Mesenchymal stem cell (in vitro differentiated cells and primary cell): ENCODE data around the gene DGKZ.

Source experiments
- DNase-seq: peaks from one replicate; pipeline ENCODE4 v3.0.0-alpha.2; 2013
- H2AFZ ChIP-seq: one replicate; pipeline ENCODE4 v1.6.1; 2013; ENCODE audit warnings: low read depth, mild to moderate bottlenecking, control low read depth, inconsistent platforms, low read length, moderate library complexity
- H2AK5ac ChIP-seq: 2 replicates; pipeline ENCODE4 v1.6.1; 2013; ENCODE audit warnings: low read length, moderate library complexity, mild to moderate bottlenecking, inconsistent platforms; ENCODE audit not compliant: severe bottlenecking
- H2BK120ac ChIP-seq: one replicate; pipeline ENCODE4 v1.6.1; 2013; ENCODE audit warnings: low read depth, mild to moderate bottlenecking, inconsistent platforms, low read length, moderate library complexity
- H2BK12ac ChIP-seq, 2 experiments: one replicate each; pipeline ENCODE4 v1.6.1; 2013; ENCODE audit warnings: inconsistent platforms in 2 of 2, low read length in 2 of 2, mild to moderate bottlenecking in 2 of 2, moderate library complexity in 2 of 2, control low read depth in 1 of 2
- H2BK15ac ChIP-seq: one replicate; pipeline ENCODE4 v1.6.1; 2013; ENCODE audit warnings: mild to moderate bottlenecking, low read depth, inconsistent platforms; ENCODE audit not compliant: poor library complexity, severe bottlenecking
- H2BK5ac ChIP-seq: 2 replicates; pipeline ENCODE4 v1.6.1; 2013; ENCODE audit warnings: low read depth, mild to moderate bottlenecking, low read length, control low read depth, inconsistent platforms; ENCODE audit not compliant: poor library complexity, severe bottlenecking
- H3K14ac ChIP-seq, 2 experiments: one replicate each; pipeline ENCODE4 v1.6.1; 2013; ENCODE audit warnings: inconsistent platforms in 2 of 2, low read length in 2 of 2, control low read depth in 1 of 2, mild to moderate bottlenecking in 1 of 2, moderate library complexity in 1 of 2
- H3K18ac ChIP-seq, 2 experiments: one replicate each; pipeline ENCODE4 v1.6.1; 2013; ENCODE audit warnings: inconsistent platforms in 2 of 2, low read length in 2 of 2, control low read depth in 1 of 2, low read depth in 1 of 2, mild to moderate bottlenecking in 1 of 2
- H3K23ac ChIP-seq, 2 experiments: one replicate each; pipeline ENCODE4 v1.6.1; 2013; ENCODE audit warnings: inconsistent platforms in 2 of 2, low read length in 2 of 2, mild to moderate bottlenecking in 2 of 2, moderate library complexity in 2 of 2, control low read depth in 1 of 2
- H3K27ac ChIP-seq: 2 replicates; pipeline ENCODE4 v1.5.1; 2013; ENCODE audit warnings: mild to moderate bottlenecking, moderate library complexity, low read length, control low read depth, inconsistent platforms; ENCODE audit not compliant: poor library complexity, severe bottlenecking
- H3K27me3 ChIP-seq, 2 experiments: 2 replicates each; pipeline versions ENCODE4 v1.6.1 to v1.7.0; 2013; ENCODE audit warnings: low read length in 2 of 2, mild to moderate bottlenecking in 2 of 2, moderate library complexity in 2 of 2, control low read depth in 1 of 2, inconsistent platforms in 1 of 2; ENCODE audit not compliant: control insufficient read depth in 1 of 2, insufficient read depth in 1 of 2
- H3K36me3 ChIP-seq, 2 experiments: 2 replicates each; pipeline versions ENCODE4 v1.6.1 to v1.7.0; 2013; ENCODE audit warnings: low read length in 2 of 2, control low read depth in 1 of 2, inconsistent platforms in 1 of 2, low read depth in 1 of 2, mild to moderate bottlenecking in 1 of 2; ENCODE audit not compliant: insufficient read depth in 2 of 2, control insufficient read depth in 1 of 2
- H3K4ac ChIP-seq, 2 experiments: one replicate each; pipeline ENCODE4 v1.6.1; 2013; ENCODE audit warnings: inconsistent platforms in 2 of 2, low read length in 2 of 2, mild to moderate bottlenecking in 2 of 2, moderate library complexity in 2 of 2, control low read depth in 1 of 2, low read depth in 1 of 2
- H3K4me1 ChIP-seq: 2 replicates; pipeline ENCODE4 v1.6.1; 2013; ENCODE audit warnings: low read depth, low read length, control low read depth; ENCODE audit not compliant: control insufficient read depth, insufficient read depth
- H3K4me2 ChIP-seq: 2 replicates; pipeline ENCODE4 v1.6.1; 2013; ENCODE audit warnings: low read length, mild to moderate bottlenecking, inconsistent platforms; ENCODE audit not compliant: poor library complexity, severe bottlenecking
- H3K4me3 ChIP-seq, 2 experiments: 2 replicates each; pipeline versions ENCODE4 v1.5.1 to v1.7.0; 2013; ENCODE audit warnings: low read length in 2 of 2, mild to moderate bottlenecking in 2 of 2, control low read depth in 1 of 2, low read depth in 1 of 2; ENCODE audit not compliant: insufficient read depth in 1 of 2
- H3K79me1 ChIP-seq: replicated peaks from 2 replicates; pipeline ENCODE4 v1.6.1; 2013; ENCODE audit warnings: mild to moderate bottlenecking, control low read depth, low read length, inconsistent platforms; ENCODE audit not compliant: poor library complexity, severe bottlenecking
- H3K9ac ChIP-seq: 2 replicates; pipeline ENCODE4 v1.7.0; 2013; ENCODE audit warnings: mild to moderate bottlenecking, low read length, moderate library complexity
- H3K9me3 ChIP-seq: 2 replicates; pipeline ENCODE4 v1.7.0; 2013; ENCODE audit warnings: mild to moderate bottlenecking, low read length; ENCODE audit not compliant: control insufficient read depth
- H4K8ac ChIP-seq: one replicate; pipeline ENCODE4 v1.6.1; 2013; ENCODE audit warnings: inconsistent platforms, mild to moderate bottlenecking, low read length, moderate library complexity
- H4K91ac ChIP-seq: one replicate; pipeline ENCODE4 v1.6.1; 2013; ENCODE audit warnings: mild to moderate bottlenecking, low read length, inconsistent platforms
- WGBS: methylation state at CpG from one replicate; pipeline ENCODE4 v1.1.7; 2013; ENCODE audit warnings: mixed read lengths; 5-methylcytosine and 5-hydroxymethylcytosine counted together

DGKZ gene

GRCh38 chr11:46364791-46365190, 17.5 kb downstream of the DGKZ start:
- H3K9ac ChIP-seq: no peak overlapping the region
- H3K9me3 ChIP-seq: no peaks in the 10 kb centered on the region
- H3K14ac ChIP-seq: no peak overlapping the region
- H2BK120ac ChIP-seq: no peak overlapping the region
- peak overlapping the region in 1 of 2 experiments; percentile 2 for H2BK12ac ChIP-seq
- peaks cover 23% of the 10 kb centered on the region for H3K79me1 ChIP-seq
- no peak overlapping the region for H3K23ac ChIP-seq
- H3K4ac ChIP-seq: no peak overlapping the region
- H3K27ac ChIP-seq: no peak overlapping the region
- no peak overlapping the region for H3K4me2 ChIP-seq
- no peak overlapping the region for H2BK5ac ChIP-seq
- no peak overlapping the region for H3K4me3 ChIP-seq
- no peaks in the 10 kb centered on the region for H3K27me3 ChIP-seq
- peaks cover 12 to 39% of the 10 kb centered on the region in 2 experiments for H3K36me3 ChIP-seq
- no peak overlapping the region for H4K8ac ChIP-seq
- H3K4me1 ChIP-seq: peaks cover 71% of the 10 kb centered on the region
- peak overlapping the region; percentile 15 for H4K91ac ChIP-seq
- no peak for DNase-seq
- 96% methylated on average over 3 of the region's 3 CpGs for WGBS
- H2BK15ac ChIP-seq: no peak overlapping the region
- H3K18ac ChIP-seq: no peak overlapping the region
- no peak overlapping the region for H2AFZ ChIP-seq
- no peak overlapping the region for H2AK5ac ChIP-seq

GRCh38 chr11:46366260-46366659, 19.0 kb downstream of the DGKZ start:
- Histone ChIP-seq H3K27ac (no peak overlapping the region), H3K4ac (no peak overlapping the region), H3K23ac (no peak overlapping the region), H2BK12ac (no peak overlapping the region), H2AFZ (no peak overlapping the region), H2AK5ac (no peak overlapping the region), H4K91ac (no peak overlapping the region), H2BK5ac (no peak overlapping the region), H2BK15ac (no peak overlapping the region), H3K4me2 (no peak overlapping the region), H3K4me3 (no peak overlapping the region), H3K27me3 (no peaks in the 10 kb centered on the region), H3K9me3 (no peaks in the 10 kb centered on the region), H3K14ac (no peak overlapping the region), H3K18ac (no peak overlapping the region), H3K4me1 (peaks cover 74% of the 10 kb centered on the region), H3K79me1 (peaks cover 33% of the 10 kb centered on the region), H3K36me3 (peaks cover 18 to 52% of the 10 kb centered on the region in 2 experiments), H2BK120ac (no peak overlapping the region), H3K9ac (no peak overlapping the region), H4K8ac (no peak overlapping the region)
- WGBS: 94% methylated on average over 21 of the region's 22 CpGs
- no peak for DNase-seq

GRCh38 chr11:46366661-46367161, 19.4 kb downstream of the DGKZ start:
- Histone ChIP-seq H2AK5ac (no peak overlapping the region), H2BK120ac (no peak overlapping the region), H3K9me3 (no peaks in the 10 kb centered on the region), H3K4me1 (peaks cover 69% of the 10 kb centered on the region), H3K4me2 (no peak overlapping the region), H3K4ac (peak overlapping the region in 1 of 2 experiments; percentile 16), H3K9ac (no peak overlapping the region), H2BK15ac (no peak overlapping the region), H2BK12ac (peak overlapping the region in 1 of 2 experiments; percentile 56), H3K4me3 (no peak overlapping the region), H3K79me1 (peaks cover 35% of the 10 kb centered on the region), H3K18ac (peak overlapping the region in 1 of 2 experiments; percentile 61), H3K27me3 (no peaks in the 10 kb centered on the region), H3K36me3 (peaks cover 23 to 57% of the 10 kb centered on the region in 2 experiments), H4K91ac (peak overlapping the region; percentile 25), H2AFZ (no peak overlapping the region), H3K27ac (no peak overlapping the region), H2BK5ac (no peak overlapping the region), H3K14ac (no peak overlapping the region), H4K8ac (no peak overlapping the region), H3K23ac (peak overlapping the region in 1 of 2 experiments; percentile 51)
- 97% methylated on average over 31 of the region's 31 CpGs for WGBS
- no peak for DNase-seq

DNA sequence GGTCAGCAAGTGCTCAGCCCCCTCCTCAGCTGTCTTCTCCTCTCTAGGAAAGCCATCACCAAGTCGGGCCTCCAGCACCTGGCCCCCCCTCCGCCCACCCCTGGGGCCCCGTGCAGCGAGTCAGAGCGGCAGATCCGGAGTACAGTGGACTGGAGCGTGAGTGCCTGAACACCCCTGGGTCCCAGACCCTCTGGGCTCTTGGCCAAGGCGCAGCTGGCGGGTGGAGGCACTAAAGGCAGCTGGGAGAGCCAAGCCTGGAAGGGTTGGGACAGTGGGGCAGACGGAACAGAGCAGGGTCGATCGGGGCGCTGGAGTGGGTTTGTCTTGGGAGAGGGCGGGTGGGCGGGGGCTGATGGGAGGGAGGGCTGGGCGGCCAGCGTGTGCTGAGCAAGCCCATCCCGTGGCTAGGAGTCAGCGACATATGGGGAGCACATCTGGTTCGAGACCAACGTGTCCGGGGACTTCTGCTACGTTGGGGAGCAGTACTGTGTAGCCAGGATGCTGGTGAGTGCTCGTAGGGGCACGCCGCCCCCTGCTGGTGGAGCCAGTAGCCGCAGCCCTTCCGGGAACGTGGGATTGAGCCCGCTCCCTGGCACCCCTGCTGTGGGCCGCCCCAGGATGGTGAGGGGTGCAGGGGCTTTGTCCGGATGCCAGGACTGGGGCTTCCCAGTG, 20.1 kb downstream of the DGKZ start:
- peak; percentile 58 for DNase-seq
- Histone ChIP-seq H2BK15ac (no peak overlapping the region), H3K14ac (no peak overlapping the region), H2AK5ac (no peak overlapping the region), H3K4ac (peak overlapping the region in 1 of 2 experiments; percentile 16), H3K27ac (no peak overlapping the region), H2BK12ac (no peak overlapping the region), H3K4me1 (peaks cover 62% of the 10 kb centered on the region), H4K8ac (peak overlapping the region; percentile 70), H3K9me3 (no peaks in the 10 kb centered on the region), H2AFZ (no peak overlapping the region), H3K23ac (no peak overlapping the region), H3K9ac (peak overlapping the region; percentile 26), H3K18ac (peak overlapping the region in 1 of 2 experiments; percentile 61), H3K4me2 (no peak overlapping the region), H3K4me3 (no peak overlapping the region), H3K27me3 (no peaks in the 10 kb centered on the region), H3K79me1 (peaks cover 35% of the 10 kb centered on the region), H3K36me3 (peaks cover 28 to 59% of the 10 kb centered on the region in 2 experiments), H2BK120ac (no peak overlapping the region), H4K91ac (peak overlapping the region; percentile 22), H2BK5ac (no peak overlapping the region)
- 39% methylated on average over 32 of the region's 32 CpGs for WGBS
